Adrenal gland (tissue), 5 donors: Measurements from ENCODE around the gene RNASE13.

Experiments used
- CTCF ChIP-seq, 6 experiments: fragments of 450-650 bp in 4 of 6; fragments of 200-600 bp in 2 of 6; sonication (generic) in 1 of 6; IDR thresholded peaks; 1 replicate in 5 of 6; 2 replicates in 1 of 6; pipeline versions ENCODE4 v1.5.1 to v1.8.0; 2016 to 2021; ENCODE audit warnings: antibody characterized with exemption in 6 of 6, mild to moderate bottlenecking in 2 of 6, moderate library complexity in 1 of 6
- POLR2A ChIP-seq, 2 donors: fragments of 450-650 bp; IDR thresholded peaks; one replicate each; pipeline ENCODE4 v1.6.1; 2017; ENCODE audit warnings: antibody characterized with exemption in 2 of 2, mild to moderate bottlenecking in 2 of 2, moderate library complexity in 1 of 2
- donor health status: DM: no; HTN: no; CAD: no.

- TF ChIP-seq POLR2A (IDR thresholded peaks at IDR 0.05) (no peak), CTCF (IDR thresholded peaks at IDR 0.05) (no peak)
Measured at GRCh38 chr14:21061347-21061668, 26.7 kb upstream of the RNASE13 start.
